ENCODE measurements around the gene PLEK.
"Not testable (repeated sequence)": the region's sequence is repeated elsewhere in the genome, so short reads cannot be mapped to it uniquely, and the experiment has no call there.

Gene PLEK

DNA sequence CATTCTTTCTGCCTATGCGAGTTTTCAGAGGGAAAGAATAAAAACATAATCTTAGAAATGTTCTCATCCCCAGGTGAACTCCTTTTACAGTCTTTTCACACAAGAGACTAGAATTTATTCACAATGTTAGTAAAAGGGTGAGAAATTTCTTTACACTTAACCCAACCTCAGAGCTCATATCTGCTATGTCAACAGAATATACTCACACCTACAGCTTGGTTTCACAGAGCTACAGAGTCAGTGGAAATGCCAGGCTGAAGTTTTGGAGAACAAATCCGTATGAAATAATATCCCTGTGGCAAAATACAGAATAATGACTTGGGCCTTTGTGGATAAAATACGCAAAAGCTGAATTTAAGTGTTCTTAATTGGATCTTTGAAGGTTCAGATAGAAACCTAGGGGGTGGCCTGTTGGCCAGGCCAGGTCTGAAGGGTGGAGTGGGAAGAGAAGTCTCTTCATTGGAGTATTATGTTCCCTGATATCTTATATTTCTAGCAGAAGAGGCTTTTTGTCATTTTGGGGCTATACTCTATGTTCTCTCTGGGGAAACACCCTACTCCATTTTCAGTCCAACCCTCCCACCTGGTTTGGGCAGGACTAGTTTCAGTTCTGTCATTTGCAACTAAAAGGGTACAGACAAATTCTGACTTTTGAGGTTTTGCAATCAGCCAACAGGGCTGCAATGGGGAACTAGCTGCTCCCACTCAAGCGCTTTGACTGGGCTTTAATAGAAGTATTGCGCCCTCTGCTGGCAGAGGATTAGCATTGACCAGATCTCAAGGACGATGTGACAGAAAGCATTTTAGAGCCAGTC, 76.3 kb downstream of the PLEK start:
- no peak overlapping the region for H3K4me3 ChIP-seq (ENCODE audit: low read depth, low read length)
- H3K36me3 ChIP-seq (ENCODE audit: control insufficient read depth, insufficient read depth, low read length) = no peaks in the 10 kb centered on the region
- H3K4me1 ChIP-seq (ENCODE audit: control insufficient read depth, insufficient read depth, low read length) = no peaks in the 10 kb centered on the region
- H3K27me3 ChIP-seq (ENCODE audit: control insufficient read depth, insufficient read depth, low read length) = no peaks in the 10 kb centered on the region
- H3K9me3 ChIP-seq (ENCODE audit: control insufficient read depth, insufficient read depth, low read length) = no peaks in the 10 kb centered on the region
- no peak overlapping the region for H3K9ac ChIP-seq (ENCODE audit: low read depth, low read length)

DNA sequence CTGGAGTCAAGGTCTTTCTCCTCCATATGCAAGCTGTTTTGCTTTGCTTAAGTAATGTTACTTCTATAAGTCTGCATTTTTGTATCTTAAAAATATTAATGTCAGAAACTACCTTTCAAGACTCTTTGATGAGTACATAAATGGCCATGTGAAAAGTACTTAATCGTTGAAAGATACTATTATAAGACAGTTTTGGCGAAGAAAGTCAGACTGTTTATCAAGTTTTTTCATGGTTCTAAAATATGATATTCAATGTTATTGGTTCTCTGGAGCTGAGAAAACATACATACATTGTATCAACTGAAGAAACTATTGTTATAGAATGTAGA, 76.9 kb downstream of the PLEK start:
- no peaks in the 10 kb centered on the region for H3K4me1 ChIP-seq (ENCODE audit: control insufficient read depth, insufficient read depth, low read length)
- no peak overlapping the region for H3K9ac ChIP-seq (ENCODE audit: low read depth, low read length)
- no peaks in the 10 kb centered on the region for H3K27me3 ChIP-seq (ENCODE audit: control insufficient read depth, insufficient read depth, low read length)
- H3K36me3 ChIP-seq (ENCODE audit: control insufficient read depth, insufficient read depth, low read length) = no peaks in the 10 kb centered on the region
- no peak overlapping the region for H3K4me3 ChIP-seq (ENCODE audit: low read depth, low read length)
- H3K9me3 ChIP-seq (ENCODE audit: control insufficient read depth, insufficient read depth, low read length) = no peaks in the 10 kb centered on the region

DNA sequence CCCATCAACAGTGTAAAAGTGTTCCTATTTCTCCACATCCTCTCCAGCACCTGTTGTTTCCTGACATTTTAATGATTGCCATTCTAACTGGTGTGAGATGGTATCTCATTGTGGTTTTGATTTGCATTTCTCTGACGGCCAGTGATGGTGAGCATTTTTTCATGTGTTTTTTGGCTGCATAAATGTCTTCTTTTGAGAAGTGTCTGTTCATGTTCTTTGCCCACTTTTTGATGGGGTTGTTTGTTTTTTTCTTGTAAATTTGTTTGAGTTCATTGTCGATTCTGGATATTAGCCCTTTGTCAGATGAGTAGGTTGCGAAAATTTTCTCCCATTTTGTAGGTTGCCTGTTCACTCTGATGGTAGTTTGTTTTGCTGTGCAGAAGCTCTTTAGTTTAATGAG, 81.3 kb downstream of the PLEK start:
- not testable (repeated sequence) for H3K36me3 ChIP-seq (ENCODE audit: control insufficient read depth, insufficient read depth, low read length); H3K4me3 ChIP-seq (ENCODE audit: low read depth, low read length); H3K9me3 ChIP-seq (ENCODE audit: control insufficient read depth, insufficient read depth, low read length); H3K27me3 ChIP-seq (ENCODE audit: control insufficient read depth, insufficient read depth, low read length); H3K9ac ChIP-seq (ENCODE audit: low read depth, low read length); H3K4me1 ChIP-seq (ENCODE audit: control insufficient read depth, insufficient read depth, low read length)

Data from iPS-15b (cell line).